Retinal pigment epithelial cell (primary cell): Measurements from ENCODE around the gene NHLRC4.

Experiments used
- DNase-seq: peaks from one replicate; pipeline ENCODE4 v3.0.0-alpha.2; 2010; ENCODE audit warnings: low read depth
- H3K4me3 ChIP-seq: 2 replicates; pipeline ENCODE4 v1.5.1; 2011; ENCODE audit warnings: mild to moderate bottlenecking, low read length, control low read depth, moderate library complexity
- CTCF ChIP-seq: conservative IDR thresholded peaks from 2 replicates; pipeline ENCODE4 v1.5.1; 2011; ENCODE audit warnings: low read depth, low read length, control low read depth, inconsistent platforms

The NHLRC4 gene

GRCh38 chr16:585351-585750 is 18.5 kb downstream of the NHLRC4 start:
- H3K4me3 ChIP-seq: no peak overlapping the region
- TF ChIP-seq CTCF: peak; percentile 2
- DNase-seq: no peak

GRCh38 chr16:586047-586644 is 19.3 kb downstream of the NHLRC4 start:
- DNase-seq: no peak
- H3K4me3 ChIP-seq: no peak overlapping the region
- TF ChIP-seq CTCF: no peak

GRCh38 chr16:586645-587590 is 20.1 kb downstream of the NHLRC4 start:
- H3K4me3 ChIP-seq: no peak overlapping the region
- TF ChIP-seq CTCF: no peak
- DNase-seq: no peak

GRCh38 chr16:588639-588888 is 21.8 kb downstream of the NHLRC4 start:
- no peak for TF ChIP-seq CTCF
- H3K4me3 ChIP-seq: peak overlapping the region; percentile 76
- no peak for DNase-seq

GRCh38 chr16:588889-589657 is 22.3 kb downstream of the NHLRC4 start:
- peak; percentile 72 for DNase-seq
- peak overlapping the region; percentile 76 for H3K4me3 ChIP-seq
- TF ChIP-seq CTCF: no peak

- H3K4me3 ChIP-seq: peak within 1 kb of the TSS; percentile 76
- peak; percentile 88 for DNase-seq
- peak; percentile 4 for TF ChIP-seq CTCF
These were observed 22.9 kb downstream of the NHLRC4 start, which contains the start of gene RAB40C for GRCh38 chr16:589658-590187. Gene RAB40C (plus strand): TSS chr16:590066. CDS start chr16:590292, 226 bp downstream.
